SK-N-MC (cell line): ENCODE measurements around the gene IFNGR2.

ENCODE experiments used
- EZH2 ChIP-seq: fragments of 200-600 bp; sonication (generic); IDR thresholded peaks from one replicate; pipeline ENCODE4 v1.6.1; 2017; ENCODE audit warnings: antibody characterized with exemption
- FOXP2 ChIP-seq: optimal IDR thresholded peaks from 2 replicates; pipeline ENCODE3; 2011; ENCODE audit warnings: mild to moderate bottlenecking, moderate library complexity; ENCODE audit not compliant: insufficient read depth; ENCODE audit errors: extremely low read length, control extremely low read depth
- POLR2AphosphoS5 ChIP-seq: IDR thresholded peaks from 2 replicates; pipeline ENCODE4 v1.6.1; 2012; ENCODE audit warnings: mild to moderate bottlenecking, low read depth, low read length, borderline replicate concordance

- no peak for TF ChIP-seq POLR2AphosphoS5
- TF ChIP-seq EZH2, result no peak
- no peak for TF ChIP-seq FOXP2
These were observed 30.4 kb downstream of the IFNGR2 start for GRCh38 chr21:33433425-33434114.
